Measurements from ENCODE around the gene RARRES2.

The RARRES2 gene

GRCh38 chr7:150374472-150374871 is 33.0 kb upstream of the RARRES2 start:
- no peak for TF ChIP-seq MAX (IDR thresholded peaks at IDR 0.05)
- no peak for TF ChIP-seq EP300 (IDR thresholded peaks at IDR 0.05; ENCODE audit: borderline replicate concordance)
- TF ChIP-seq CEBPB (IDR thresholded peaks at IDR 0.05) = no peak
- no peak for TF ChIP-seq REST (IDR thresholded peaks at IDR 0.05; ENCODE audit: low read depth)
- TF ChIP-seq NFIC (IDR thresholded peaks at IDR 0.05) = no peak
- no peak for TF ChIP-seq EGR1 (IDR thresholded peaks at IDR 0.05)
- TF ChIP-seq TCF12 (IDR thresholded peaks at IDR 0.05; ENCODE audit: low read depth) = no peak

- no peak for TF ChIP-seq REST (IDR thresholded peaks at IDR 0.05; ENCODE audit: low read depth)
- TF ChIP-seq CEBPB (IDR thresholded peaks at IDR 0.05) = no peak
- TF ChIP-seq NFIC (IDR thresholded peaks at IDR 0.05) = no peak
- no peak for TF ChIP-seq TEAD4 (IDR thresholded peaks at IDR 0.05)
- TF ChIP-seq YY1 (IDR thresholded peaks at IDR 0.05; ENCODE audit: low read depth) = no peak
- no peak for TF ChIP-seq ZBTB7A (IDR thresholded peaks at IDR 0.05; ENCODE audit: low read depth)
- no peak for TF ChIP-seq EP300 (IDR thresholded peaks at IDR 0.05; ENCODE audit: borderline replicate concordance)
- no peak for TF ChIP-seq MAX (IDR thresholded peaks at IDR 0.05)
- TF ChIP-seq USF1 (IDR thresholded peaks at IDR 0.05) = no peak
- TF ChIP-seq TAF1 (IDR thresholded peaks at IDR 0.05; ENCODE audit: low read depth) = no peak
- no peak for TF ChIP-seq FOXM1 (IDR thresholded peaks at IDR 0.05; ENCODE audit: borderline replicate concordance, low read depth)
- no peak for TF ChIP-seq TCF12 (IDR thresholded peaks at IDR 0.05; ENCODE audit: low read depth)
- no peak for TF ChIP-seq EGR1 (IDR thresholded peaks at IDR 0.05)
- TF ChIP-seq RAD21 (IDR thresholded peaks at IDR 0.05; ENCODE audit: low read depth) = no peak
- TF ChIP-seq CREB1 (IDR thresholded peaks at IDR 0.05; ENCODE audit: low read depth) = no peak
These were observed 32.6 kb upstream of the RARRES2 start for GRCh38 chr7:150374026-150374425.

GRCh38 chr7:150373049-150373801 is 31.8 kb upstream of the RARRES2 start:
- TF ChIP-seq MAX (IDR thresholded peaks at IDR 0.05) (no peak), RAD21 (IDR thresholded peaks at IDR 0.05; ENCODE audit: low read depth) (no peak), CREB1 (IDR thresholded peaks at IDR 0.05; ENCODE audit: low read depth) (no peak), TAF1 (IDR thresholded peaks at IDR 0.05; ENCODE audit: low read depth) (no peak), TCF12 (IDR thresholded peaks at IDR 0.05; ENCODE audit: low read depth) (no peak), TEAD4 (IDR thresholded peaks at IDR 0.05) (no peak), USF1 (IDR thresholded peaks at IDR 0.05) (no peak)

- TF ChIP-seq TCF12 (IDR thresholded peaks at IDR 0.05; ENCODE audit: low read depth) = no peak
- no peak for TF ChIP-seq REST (IDR thresholded peaks at IDR 0.05; ENCODE audit: low read depth)
- no peak for TF ChIP-seq CEBPB (IDR thresholded peaks at IDR 0.05)
- no peak for TF ChIP-seq CREB1 (IDR thresholded peaks at IDR 0.05; ENCODE audit: low read depth)
- TF ChIP-seq TAF1 (IDR thresholded peaks at IDR 0.05; ENCODE audit: low read depth) = no peak
- TF ChIP-seq ZBTB7A (IDR thresholded peaks at IDR 0.05; ENCODE audit: low read depth) = no peak
- no peak for TF ChIP-seq MAX (IDR thresholded peaks at IDR 0.05)
- no peak for TF ChIP-seq EP300 (IDR thresholded peaks at IDR 0.05; ENCODE audit: borderline replicate concordance)
- no peak for TF ChIP-seq NFIC (IDR thresholded peaks at IDR 0.05)
- TF ChIP-seq RAD21 (IDR thresholded peaks at IDR 0.05; ENCODE audit: low read depth) = no peak
- no peak for TF ChIP-seq YY1 (IDR thresholded peaks at IDR 0.05; ENCODE audit: low read depth)
- TF ChIP-seq TEAD4 (IDR thresholded peaks at IDR 0.05) = no peak
- no peak for TF ChIP-seq FOXM1 (IDR thresholded peaks at IDR 0.05; ENCODE audit: borderline replicate concordance, low read depth)
These were observed 31.0 kb upstream of the RARRES2 start for GRCh38 chr7:150372271-150373048.

Measured in Ishikawa (cell line).